Measurements from ENCODE around the gene CXCL3. TPM values are rescaled to one million over a fixed set of nuclear protein-coding genes. Genes with fewer than 3 reads are reported as not detected.

Gene CXCL3
- total RNA-seq, 4 donors from 2014 or later: 2.2 to 7.8 TPM; not detected in 2

DNA sequence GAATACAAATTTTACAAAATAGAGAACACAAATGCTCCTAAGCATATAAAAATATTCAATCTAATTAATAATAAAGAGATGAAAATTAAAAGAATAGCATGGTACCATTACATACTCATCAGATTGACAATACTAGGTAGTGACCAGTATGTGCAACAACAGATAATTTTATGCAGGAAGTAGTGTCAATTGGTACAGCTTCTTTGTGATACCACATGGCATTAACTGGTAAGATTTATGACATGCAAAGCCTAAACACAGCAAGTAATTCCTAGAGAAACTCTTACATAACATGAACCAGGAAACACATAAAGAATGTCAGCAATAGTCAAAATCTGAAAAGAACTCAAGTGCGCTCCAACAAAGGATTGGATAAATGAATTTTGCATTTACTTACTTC is 34.2 kb upstream of the CXCL3 start:
- TF ChIP-seq, protein P1, sequence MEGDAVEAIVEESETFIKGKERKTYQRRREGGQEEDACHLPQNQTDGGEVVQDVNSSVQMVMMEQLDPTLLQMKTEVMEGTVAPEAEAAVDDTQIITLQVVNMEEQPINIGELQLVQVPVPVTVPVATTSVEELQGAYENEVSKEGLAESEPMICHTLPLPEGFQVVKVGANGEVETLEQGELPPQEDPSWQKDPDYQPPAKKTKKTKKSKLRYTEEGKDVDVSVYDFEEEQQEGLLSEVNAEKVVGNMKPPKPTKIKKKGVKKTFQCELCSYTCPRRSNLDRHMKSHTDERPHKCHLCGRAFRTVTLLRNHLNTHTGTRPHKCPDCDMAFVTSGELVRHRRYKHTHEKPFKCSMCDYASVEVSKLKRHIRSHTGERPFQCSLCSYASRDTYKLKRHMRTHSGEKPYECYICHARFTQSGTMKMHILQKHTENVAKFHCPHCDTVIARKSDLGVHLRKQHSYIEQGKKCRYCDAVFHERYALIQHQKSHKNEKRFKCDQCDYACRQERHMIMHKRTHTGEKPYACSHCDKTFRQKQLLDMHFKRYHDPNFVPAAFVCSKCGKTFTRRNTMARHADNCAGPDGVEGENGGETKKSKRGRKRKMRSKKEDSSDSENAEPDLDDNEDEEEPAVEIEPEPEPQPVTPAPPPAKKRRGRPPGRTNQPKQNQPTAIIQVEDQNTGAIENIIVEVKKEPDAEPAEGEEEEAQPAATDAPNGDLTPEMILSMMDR (IDR thresholded peaks at IDR 0.05; ENCODE audit: low read depth): no peak

DNA sequence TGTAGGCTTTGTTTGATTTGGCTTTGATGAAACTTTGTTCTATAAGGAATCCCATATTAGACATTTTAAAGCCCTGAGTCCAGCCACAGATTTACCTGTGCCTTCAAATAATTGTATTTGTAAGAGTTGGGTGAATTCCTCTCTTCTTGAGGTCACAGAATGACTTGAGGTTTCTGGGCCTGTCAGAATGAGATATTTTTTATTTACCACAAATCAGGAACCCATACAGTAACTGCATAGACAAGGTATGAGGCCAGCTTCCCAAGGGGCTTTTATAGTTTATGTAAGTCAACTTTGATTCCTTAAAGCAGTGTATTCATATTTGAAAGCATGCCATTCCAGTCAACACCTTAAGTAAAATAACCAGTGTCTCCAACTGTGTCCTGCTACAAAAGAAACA is 29.1 kb upstream of the CXCL3 start:
- TF ChIP-seq, protein P1 (IDR thresholded peaks at IDR 0.05; ENCODE audit: low read depth): no peak

DNA sequence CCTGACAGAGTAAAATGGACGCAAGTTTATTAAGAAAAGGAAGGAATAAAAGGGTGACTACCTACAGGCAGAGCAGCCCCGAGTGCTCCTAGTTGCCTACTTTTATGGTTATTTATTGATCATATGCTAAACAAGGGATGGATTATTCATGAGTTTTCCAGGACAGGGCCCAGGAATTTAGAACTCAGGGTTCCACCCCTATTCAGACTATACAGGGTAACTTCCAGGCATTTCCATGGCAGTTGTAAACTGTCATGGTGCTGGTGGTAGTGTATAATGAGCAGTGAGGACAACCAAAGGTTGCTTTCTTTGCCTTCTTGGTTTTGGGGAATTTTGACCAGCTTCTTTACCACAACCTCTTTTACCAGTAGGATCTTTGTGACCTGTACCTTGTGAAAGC is 27.7 kb upstream of the CXCL3 start:
- TF ChIP-seq, protein P1 (IDR thresholded peaks at IDR 0.05; ENCODE audit: low read depth): no peak

DNA sequence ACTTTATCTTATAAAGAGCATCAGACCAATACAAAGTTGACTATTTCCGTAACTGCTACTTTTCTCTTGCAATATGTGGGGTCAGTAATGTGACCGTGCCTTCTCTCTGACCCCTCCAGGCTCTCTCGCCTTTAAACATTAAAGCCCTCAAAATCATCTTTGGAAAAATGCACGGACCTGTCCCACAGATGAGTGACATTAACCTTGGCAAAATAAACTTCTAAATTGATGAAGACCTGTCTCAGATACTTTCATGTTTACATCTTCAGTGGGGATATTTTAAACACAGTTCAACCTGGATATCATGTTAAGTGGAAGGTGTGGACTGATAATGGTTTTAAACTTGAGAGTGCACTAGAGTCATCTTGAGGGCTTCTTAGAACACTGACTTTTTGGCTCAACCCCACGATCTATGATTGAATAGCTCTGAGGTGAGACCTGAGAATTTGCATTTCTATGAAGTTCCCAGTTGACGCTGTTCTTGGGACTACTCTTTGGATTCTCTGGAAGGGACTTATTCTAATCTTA is 26.7 kb upstream of the CXCL3 start:
- TF ChIP-seq, protein P1 (IDR thresholded peaks at IDR 0.05; ENCODE audit: low read depth): no peak

DNA sequence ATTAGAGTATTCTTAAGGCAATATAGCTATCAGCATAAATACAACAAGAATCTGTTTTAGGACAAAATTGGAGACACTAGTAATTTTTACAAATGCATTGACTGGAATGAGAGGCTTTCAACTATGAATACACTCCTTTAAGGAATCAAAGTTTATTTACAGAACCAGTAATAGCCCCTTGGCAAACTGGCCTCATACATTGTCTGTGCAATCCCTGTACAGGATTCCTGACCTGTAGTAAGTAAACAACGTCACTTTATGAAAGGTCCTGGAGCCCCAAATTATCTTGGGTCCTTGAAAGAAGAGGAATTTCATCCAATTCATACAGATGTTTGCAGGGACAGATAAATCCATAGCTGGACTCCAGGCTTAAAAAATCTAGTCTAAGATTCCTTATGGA is 25.4 kb upstream of the CXCL3 start:
- TF ChIP-seq, protein P1 (IDR thresholded peaks at IDR 0.05; ENCODE audit: low read depth): no peak

DNA sequence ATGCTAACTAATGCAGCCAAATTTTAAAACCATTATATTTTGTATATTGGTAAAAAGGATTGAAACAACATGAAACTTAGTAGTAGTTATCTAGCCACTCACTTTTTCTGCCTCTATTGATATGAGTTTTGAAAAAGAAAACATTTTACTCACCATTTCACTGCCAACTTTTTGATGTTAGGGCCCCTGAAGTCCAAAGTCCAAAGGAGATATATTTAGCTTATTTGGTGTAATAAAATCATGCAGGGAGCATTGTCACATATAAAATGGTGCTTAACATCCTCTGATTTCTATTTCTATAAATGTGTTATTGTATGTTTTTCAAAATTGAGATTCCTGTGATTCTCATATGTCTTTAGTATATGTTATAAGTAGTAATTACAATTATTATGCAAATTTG is 24.5 kb upstream of the CXCL3 start:
- TF ChIP-seq, protein P1 (IDR thresholded peaks at IDR 0.05; ENCODE audit: low read depth): no peak

DNA sequence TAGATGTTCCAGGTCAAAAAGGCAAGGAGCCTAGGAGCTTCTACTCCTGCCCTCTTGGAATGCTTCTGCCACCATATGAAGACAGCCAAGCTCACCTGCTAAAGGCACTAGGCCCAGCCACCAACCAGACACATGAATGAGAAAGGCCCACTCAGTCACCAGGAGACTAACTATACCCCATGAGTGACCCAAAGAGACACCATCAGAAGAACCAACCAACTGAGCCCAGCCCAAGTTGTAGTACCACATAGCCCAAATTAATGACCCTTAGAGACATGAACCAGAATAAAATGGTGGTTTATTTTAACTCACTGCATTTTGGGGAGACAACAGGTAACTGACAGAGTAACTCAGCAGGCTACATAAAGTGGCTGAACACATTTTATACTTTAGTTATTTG is 22.9 kb upstream of the CXCL3 start:
- TF ChIP-seq, protein P1 (IDR thresholded peaks at IDR 0.05; ENCODE audit: low read depth): no peak

All from subcutaneous adipose tissue (tissue), 4 donors.